A549 (cell line): ENCODE measurements around the gene FER. TPM values are rescaled to one million over a fixed set of nuclear protein-coding genes. Genes with fewer than 3 reads are reported as not detected.

ENCODE experiments used
- ATAC-seq, 2 experiments: fragments of 200-7000 bp in 1 of 2; fragments of >200 bp in 1 of 2; cut with Nextera tagmentation in 1 of 2; cut with Tn5 transposase in 1 of 2; 3 replicates each; pipeline versions ENCODE4 v1.8.0 to v1.9.1; 2018 to 2020; ENCODE audit warnings: mild to moderate bottlenecking in 1 of 2, moderate library complexity in 1 of 2
- CTCF ChIA-PET: fragments of 300-600 bp; sonication (Branson Sonifier 250); formaldehyde crosslinking; extraction: SDS; loops from one replicate; lab custom pipeline; 2021; ENCODE audit warnings: antibody characterized with exemption, inconsistent platforms; lab: Yijun Ruan, JAX
- POLR2A ChIA-PET: fragments of 350-600 bp; formaldehyde crosslinking; extraction: SDS; loops from one replicate; lab custom pipeline; 2021; ENCODE audit warnings: antibody characterized with exemption, inconsistent platforms; lab: Yijun Ruan, JAX
- DNase-seq, 2 experiments: peaks; one replicate each; pipeline versions ENCODE4 v3.0.0 to v3.0.0-alpha.2; 2011 to 2016; ENCODE audit warnings: low read depth in 1 of 2, low spot score in 1 of 2
- FAIRE-seq: peaks from 2 replicates; lab custom pipeline; 2011; peaks lifted over from hg19 to GRCh38; lab: Jason Lieb, UNC
- H3K27ac ChIP-seq, 2 experiments: fragments of >200 bp; sonication (Bioruptor Twin); formaldehyde crosslinking; 3 replicates each; pipeline ENCODE4 v1.5.1; 2016 to 2017
- H3K4me1 ChIP-seq: fragments of >200 bp; sonication (Bioruptor Twin); formaldehyde crosslinking; 3 replicates; pipeline ENCODE4 v1.6.1; 2016
- H3K4me2 ChIP-seq: fragments of >200 bp; sonication (Bioruptor Twin); formaldehyde crosslinking; 3 replicates; pipeline ENCODE4 v1.6.1; 2016
- H3K4me3 ChIP-seq: fragments of >200 bp; sonication (Bioruptor Twin); formaldehyde crosslinking; 3 replicates; pipeline ENCODE4 v1.5.1; 2016
- H3K9me3 ChIP-seq: fragments of >200 bp; sonication (Bioruptor Twin); formaldehyde crosslinking; 3 replicates; pipeline ENCODE4 v1.6.1; 2016
- EHF ChIP-seq: fragments of 250-450 bp; sonication (Bioruptor Pico); IDR thresholded peaks from 2 replicates; pipeline ENCODE4 v1.5.0; 2020; ENCODE audit warnings: mild to moderate bottlenecking
- EP300 ChIP-seq, 2 experiments: fragments of >200 bp; sonication (Bioruptor Twin); formaldehyde crosslinking; IDR thresholded peaks; 2 replicates in 1 of 2; 3 replicates in 1 of 2; pipeline ENCODE4 v1.6.1; 2016 to 2017
- FOSL2 ChIP-seq, 2 experiments: fragments of 450-650 bp in 1 of 2; fragments of >200 bp in 1 of 2; sonication (Bioruptor Twin) in 1 of 2; formaldehyde crosslinking; IDR thresholded peaks; 2 replicates each; pipeline versions ENCODE4 v1.5.0 to v1.6.1; 2016 to 2020; ENCODE audit warnings: mild to moderate bottlenecking in 1 of 2, moderate library complexity in 1 of 2
- JUNB ChIP-seq: fragments of >200 bp; sonication (Bioruptor Twin); formaldehyde crosslinking; IDR thresholded peaks from 2 replicates; pipeline ENCODE4 v1.6.1; 2016
- MAFK ChIP-seq: fragments of 450-650 bp; IDR thresholded peaks from 2 replicates; pipeline ENCODE4 v1.6.1; 2014; ENCODE audit not compliant: partially characterized antibody
- RCOR1 ChIP-seq: fragments of 150-350 bp; IDR thresholded peaks from 2 replicates; pipeline ENCODE4 v1.6.1; 2014; ENCODE audit warnings: antibody characterized with exemption, low read length, low read depth
- ZNF302 ChIP-seq: fragments of 250-450 bp; sonication (Bioruptor Pico); IDR thresholded peaks from 2 replicates; pipeline ENCODE4 v1.9.0; 2021; ENCODE audit warnings: inconsistent platforms, mild to moderate bottlenecking, moderate library complexity
- ZSCAN20 ChIP-seq: fragments of 250-450 bp; sonication (Bioruptor Pico); IDR thresholded peaks from 2 replicates; pipeline ENCODE4 v1.8.0; 2022; ENCODE audit warnings: mild to moderate bottlenecking, moderate library complexity
- WGBS: methylation state at CpG from one replicate; pipeline ENCODE4 v1.1.6; 2017; ENCODE audit errors: missing lambda C conversion rate; 5-methylcytosine and 5-hydroxymethylcytosine counted together
- polyA plus RNA-seq, 4 experiments: library from polyadenylated mRNA; depleted of rRNA in 3 of 4; stranded (reverse); fragments of >200 nt; fragmentation: RNase III in 1 of 4; extraction: RNeasy Plus Mini Kit Qiagen cat#74134 plus additional on column Dnase treatment in 1 of 4; gene quantifications; 2 replicates in 3 of 4; 3 replicates in 1 of 4; pipeline ENCODE4 v1.2.3, GENCODE V29; 2011 to 2017
- TF ChIP-seq, protein P1 (sequence below): fragments of 150-350 bp; IDR thresholded peaks from 2 replicates; pipeline ENCODE4 v1.6.1; 2014; ENCODE audit warnings: low read depth, mild to moderate bottlenecking, low read length
- TF ChIP-seq, protein P2 (sequence below): fragments of 250-450 bp; sonication (Bioruptor Pico); IDR thresholded peaks from 2 replicates; pipeline ENCODE4 v1.5.0; 2020; ENCODE audit warnings: low read depth, mild to moderate bottlenecking, moderate library complexity
- TF ChIP-seq, protein P3 (sequence below): IDR thresholded peaks from 2 replicates; pipeline ENCODE4 v1.6.1; 2012

FER gene
- polyA plus RNA-seq, 2 of the 4 experiments (the other 2 are of a cell fraction) = 3.6 to 12.3 TPM

DNA sequence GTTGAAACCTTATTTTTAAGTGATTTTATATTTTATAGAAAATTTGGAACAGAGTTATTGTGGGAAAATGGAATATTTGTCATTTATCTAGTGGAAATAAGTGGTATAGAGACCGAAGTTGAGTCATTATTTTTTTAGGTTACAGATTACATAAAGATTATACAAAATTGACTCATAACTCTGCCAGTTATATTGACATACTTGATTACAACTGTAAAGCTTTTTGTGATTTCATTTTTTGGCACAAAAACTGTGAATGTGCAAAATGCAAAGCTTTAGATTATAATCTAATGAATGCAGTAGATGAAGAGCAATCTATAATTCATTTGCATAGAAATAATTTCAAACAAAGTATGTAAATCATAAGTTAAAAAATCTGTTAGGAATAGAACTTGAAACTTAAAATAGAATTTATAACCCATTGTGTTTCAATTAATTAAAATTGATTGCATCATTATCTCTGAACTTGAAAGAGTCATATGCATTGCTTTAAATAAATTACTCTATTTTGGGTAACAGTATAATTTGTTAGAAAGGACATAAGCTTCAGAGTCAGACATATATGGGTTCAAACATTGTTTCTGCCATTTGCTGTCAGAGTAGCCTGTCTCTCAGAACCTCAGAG is 280.4 kb downstream of the FER start (continued):
- TF ChIP-seq FOSL2 (IDR thresholded peaks at IDR 0.05) (no peak), FOSL2 (CRISPR knock-in tag; IDR thresholded peaks at IDR 0.05) (no peak), RCOR1 (no peak), ZSCAN20 (CRISPR knock-in tag) (no peak), EP300 (IDR thresholded peaks at IDR 0.05) (no peak)
- TF ChIP-seq, protein P1, sequence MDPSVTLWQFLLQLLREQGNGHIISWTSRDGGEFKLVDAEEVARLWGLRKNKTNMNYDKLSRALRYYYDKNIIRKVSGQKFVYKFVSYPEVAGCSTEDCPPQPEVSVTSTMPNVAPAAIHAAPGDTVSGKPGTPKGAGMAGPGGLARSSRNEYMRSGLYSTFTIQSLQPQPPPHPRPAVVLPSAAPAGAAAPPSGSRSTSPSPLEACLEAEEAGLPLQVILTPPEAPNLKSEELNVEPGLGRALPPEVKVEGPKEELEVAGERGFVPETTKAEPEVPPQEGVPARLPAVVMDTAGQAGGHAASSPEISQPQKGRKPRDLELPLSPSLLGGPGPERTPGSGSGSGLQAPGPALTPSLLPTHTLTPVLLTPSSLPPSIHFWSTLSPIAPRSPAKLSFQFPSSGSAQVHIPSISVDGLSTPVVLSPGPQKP = no peak

DNA sequence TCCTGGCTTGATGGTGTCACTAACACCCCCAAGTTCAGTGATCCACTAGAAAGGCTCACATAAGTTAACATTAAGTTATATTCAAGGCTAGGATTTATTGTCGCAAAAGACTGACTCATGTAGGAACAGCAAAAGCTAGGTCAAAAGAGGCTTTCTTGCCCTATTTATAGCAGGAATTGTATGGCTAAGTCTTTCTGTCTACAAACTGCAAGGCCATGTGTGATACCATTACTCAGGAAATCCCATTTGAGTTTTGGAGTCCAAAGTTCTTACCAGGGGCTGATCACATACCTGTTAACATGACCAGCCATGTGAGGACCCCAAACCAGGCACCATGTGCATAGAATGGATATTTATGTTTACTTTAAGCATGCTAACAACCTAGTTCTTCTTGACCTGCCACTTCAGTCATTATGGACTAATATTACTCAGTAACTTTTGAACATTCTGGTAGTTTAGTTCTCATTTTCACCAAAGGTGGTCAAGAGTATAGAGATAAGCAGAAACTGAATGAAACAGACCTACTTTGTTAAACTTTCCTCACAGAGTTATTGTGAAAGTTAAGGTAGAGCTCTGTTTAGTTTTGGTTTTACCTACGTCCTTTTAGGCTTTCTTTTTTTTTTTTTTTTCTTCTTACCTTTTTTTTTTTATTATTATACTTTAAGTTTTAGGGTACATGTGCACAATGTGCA is 281.1 kb downstream of the FER start:
- 73% methylated on average over 2 of the region's 2 CpGs for WGBS
- ChIA-PET POLR2A (interaction anchor here (0.7 kb wide), 1 partner anchor 399 kb away, joined by 5 read pairs; no protein-coding TSS in a partner anchor), CTCF (no interaction called here)
- no peak for FAIRE-seq
- DNase-seq = peak in 1 of 2 experiments; percentile 2
- Histone ChIP-seq H3K4me1 (peaks cover 9% of the 10 kb centered on the region; the same call in 2 of the 3 replicates), H3K27ac (no peak overlapping the region), H3K4me3 (no peak overlapping the region), H3K4me2 (no peak overlapping the region), H3K9me3 (0 out of 3 replicates have a peak, but pooled peaks cover 4% of the 10 kb centered on the region)
- no peak for ATAC-seq
- no peak for TF ChIP-seq ZNF302 (CRISPR knock-in tag)

DNA sequence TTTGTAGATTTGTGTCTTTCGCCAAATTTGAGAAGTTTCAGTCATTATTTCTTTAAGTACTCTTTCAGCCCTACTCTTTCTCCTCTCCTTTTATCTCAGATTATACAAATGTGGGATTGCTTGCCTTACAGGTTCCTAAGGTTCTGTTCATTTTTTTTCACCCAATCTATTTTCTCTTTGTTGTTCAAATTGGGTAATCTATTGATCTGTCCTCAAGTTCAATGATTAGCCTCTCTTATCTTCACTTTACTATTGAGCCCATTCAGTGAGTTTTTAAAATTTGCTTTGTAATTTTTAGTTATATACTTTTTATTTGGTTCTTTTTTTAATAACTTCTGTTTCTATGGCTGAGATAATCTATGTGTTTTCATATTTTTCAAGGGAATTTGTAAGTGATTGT is 282.1 kb downstream of the FER start:
- H3K4me1 ChIP-seq = peaks cover 9% of the 10 kb centered on the region; the same call in 2 of the 3 replicates
- no peak for ATAC-seq
- CTCF ChIA-PET = interaction anchor here (0.6 kb wide), 1 partner anchor 90 kb away, joined by 3 read pairs; no protein-coding TSS in a partner anchor
- TF ChIP-seq EHF (CRISPR knock-in tag) = no peak
- TF ChIP-seq, all 56 proteins: peak for 0
- H3K4me3 ChIP-seq = no peak overlapping the region
- no peak for FAIRE-seq
- H3K4me2 ChIP-seq = no peak overlapping the region
- no peak overlapping the region for H3K27ac ChIP-seq
- POLR2A ChIA-PET = no interaction called here
- no peak for DNase-seq
- no peaks in the 10 kb centered on the region for H3K9me3 ChIP-seq
- WGBS = 97% methylated on average over 1 of the region's 1 CpG

DNA sequence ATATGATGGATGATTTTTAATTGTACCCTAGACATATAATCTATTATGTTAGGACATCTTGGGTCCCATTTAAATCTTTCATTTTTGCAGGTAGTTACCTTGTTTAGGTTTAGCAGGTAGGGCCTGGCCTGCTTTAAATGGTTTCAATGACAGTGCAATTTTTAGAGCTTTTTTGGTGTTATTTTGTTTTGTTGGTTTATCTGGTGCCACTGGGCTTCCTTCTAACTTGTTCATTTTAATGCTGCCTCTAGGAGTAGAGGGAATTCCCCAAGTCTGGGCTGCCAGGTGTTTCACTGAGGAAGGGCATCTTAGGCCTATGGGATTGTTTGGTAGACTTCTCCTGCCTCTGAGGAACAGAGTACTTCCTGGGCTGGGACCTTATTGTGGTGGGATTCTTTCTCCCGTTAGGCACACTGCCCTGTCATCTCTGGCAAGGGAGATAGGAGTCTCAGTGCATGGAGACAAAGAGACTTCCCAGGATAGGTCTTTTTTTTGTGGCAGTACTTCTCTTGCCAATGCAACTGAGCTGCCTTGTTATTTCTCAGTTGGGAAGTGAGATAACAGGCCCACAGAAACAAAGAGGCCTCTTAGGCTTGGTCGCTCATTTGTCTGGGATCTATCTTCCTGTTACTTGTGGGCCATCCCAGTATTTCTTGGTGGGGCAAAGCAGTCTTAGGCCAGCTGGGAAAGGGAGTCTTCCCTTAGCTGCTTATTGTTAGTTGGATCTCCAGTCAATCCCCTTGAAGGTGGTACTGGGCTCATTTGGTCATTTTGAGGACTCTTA is 282.9 kb downstream of the FER start:
- TF ChIP-seq, protein P2, sequence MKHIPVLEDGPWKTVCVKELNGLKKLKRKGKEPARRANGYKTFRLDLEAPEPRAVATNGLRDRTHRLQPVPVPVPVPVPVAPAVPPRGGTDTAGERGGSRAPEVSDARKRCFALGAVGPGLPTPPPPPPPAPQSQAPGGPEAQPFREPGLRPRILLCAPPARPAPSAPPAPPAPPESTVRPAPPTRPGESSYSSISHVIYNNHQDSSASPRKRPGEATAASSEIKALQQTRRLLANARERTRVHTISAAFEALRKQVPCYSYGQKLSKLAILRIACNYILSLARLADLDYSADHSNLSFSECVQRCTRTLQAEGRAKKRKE = no peak
- TF ChIP-seq, protein P3, sequence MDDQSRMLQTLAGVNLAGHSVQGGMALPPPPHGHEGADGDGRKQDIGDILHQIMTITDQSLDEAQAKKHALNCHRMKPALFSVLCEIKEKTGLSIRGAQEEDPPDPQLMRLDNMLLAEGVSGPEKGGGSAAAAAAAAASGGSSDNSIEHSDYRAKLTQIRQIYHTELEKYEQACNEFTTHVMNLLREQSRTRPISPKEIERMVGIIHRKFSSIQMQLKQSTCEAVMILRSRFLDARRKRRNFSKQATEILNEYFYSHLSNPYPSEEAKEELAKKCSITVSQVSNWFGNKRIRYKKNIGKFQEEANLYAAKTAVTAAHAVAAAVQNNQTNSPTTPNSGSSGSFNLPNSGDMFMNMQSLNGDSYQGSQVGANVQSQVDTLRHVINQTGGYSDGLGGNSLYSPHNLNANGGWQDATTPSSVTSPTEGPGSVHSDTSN = no peak
- TF ChIP-seq JUNB (no peak), FOSL2 (IDR thresholded peaks at IDR 0.05) (no peak), FOSL2 (CRISPR knock-in tag; IDR thresholded peaks at IDR 0.05) (no peak), MAFK (peak; percentile 29)
- no peaks in the 10 kb centered on the region for H3K9me3 ChIP-seq
- no peak overlapping the region for H3K4me2 ChIP-seq
- no peak overlapping the region for H3K27ac ChIP-seq
- DNase-seq = no peak
- ChIA-PET CTCF (no interaction called here), POLR2A (no interaction called here)
- no peak for FAIRE-seq
- no peak for ATAC-seq
- 86% methylated on average over 2 of the region's 2 CpGs for WGBS
- no peak overlapping the region for H3K4me3 ChIP-seq
- peaks cover 9% of the 10 kb centered on the region; the same call in 2 of the 3 replicates for H3K4me1 ChIP-seq
